ENCODE results near the gene OGFR.
A peak's percentile ranks its signal among the peaks of the same experiment; 100 is the strongest.

OGFR gene

DNA sequence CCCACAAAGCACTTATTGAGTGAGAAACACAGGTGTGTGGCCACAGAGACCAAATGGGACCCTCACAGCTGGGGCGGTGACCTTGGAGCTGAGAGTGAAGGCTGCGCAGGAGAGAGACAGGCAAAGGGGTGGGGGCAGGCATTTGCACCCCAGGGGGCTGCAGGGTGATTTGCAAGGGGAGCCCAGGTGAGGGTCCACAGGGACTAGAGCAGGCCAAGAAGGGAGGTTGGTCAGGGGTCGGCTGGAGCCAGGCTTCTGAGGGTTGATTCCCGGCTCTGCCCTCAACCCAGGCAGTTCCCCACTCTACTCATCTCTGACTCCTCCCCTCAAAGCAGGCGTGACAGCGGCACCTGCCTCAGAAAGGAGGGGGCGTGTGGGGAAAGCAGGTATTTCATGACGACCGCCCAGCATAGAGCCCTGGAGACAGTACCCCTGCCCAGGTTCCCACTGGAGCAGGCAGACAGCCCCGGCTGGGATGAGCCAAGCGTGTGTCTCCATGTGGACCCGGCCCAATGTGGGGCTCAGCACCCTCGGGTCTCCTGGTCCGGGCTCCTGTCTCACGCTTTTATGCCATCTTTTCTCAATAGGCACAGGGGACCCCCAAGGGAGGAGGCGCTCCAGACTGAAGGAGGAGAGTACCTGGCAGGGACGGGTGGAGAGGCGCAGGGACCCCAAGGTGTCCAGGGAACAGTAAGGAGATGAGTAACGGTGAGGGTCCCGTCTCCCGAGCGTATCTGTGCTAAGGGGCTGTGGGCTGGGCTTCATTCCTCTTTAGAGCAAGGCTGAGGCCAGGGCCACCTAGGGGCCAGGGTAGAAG lies 11.5 kb upstream of the OGFR start:
- H3K4me3 ChIP-seq (ENCODE audit: low read depth, low read length): no peak overlapping the region
- DNase-seq (ENCODE audit: low read depth, low spot score): no peak
- TF ChIP-seq CTCF (IDR thresholded peaks at IDR 0.05; ENCODE audit: low read depth, low read length): no peak
- in situ Hi-C loops (cut with HindIII; ENCODE audit: low sequenced_read_pairs): no loop called here

GRCh38 chr20:62793757-62794006 lies 11.0 kb upstream of the OGFR start:
- no peak for TF ChIP-seq CTCF (IDR thresholded peaks at IDR 0.05; ENCODE audit: low read depth, low read length)
- no peak for DNase-seq (ENCODE audit: low read depth, low spot score)
- H3K4me3 ChIP-seq (ENCODE audit: low read depth, low read length): peak overlapping the region; percentile 35
- in situ Hi-C loops (cut with HindIII; ENCODE audit: low sequenced_read_pairs): no loop called here

DNA sequence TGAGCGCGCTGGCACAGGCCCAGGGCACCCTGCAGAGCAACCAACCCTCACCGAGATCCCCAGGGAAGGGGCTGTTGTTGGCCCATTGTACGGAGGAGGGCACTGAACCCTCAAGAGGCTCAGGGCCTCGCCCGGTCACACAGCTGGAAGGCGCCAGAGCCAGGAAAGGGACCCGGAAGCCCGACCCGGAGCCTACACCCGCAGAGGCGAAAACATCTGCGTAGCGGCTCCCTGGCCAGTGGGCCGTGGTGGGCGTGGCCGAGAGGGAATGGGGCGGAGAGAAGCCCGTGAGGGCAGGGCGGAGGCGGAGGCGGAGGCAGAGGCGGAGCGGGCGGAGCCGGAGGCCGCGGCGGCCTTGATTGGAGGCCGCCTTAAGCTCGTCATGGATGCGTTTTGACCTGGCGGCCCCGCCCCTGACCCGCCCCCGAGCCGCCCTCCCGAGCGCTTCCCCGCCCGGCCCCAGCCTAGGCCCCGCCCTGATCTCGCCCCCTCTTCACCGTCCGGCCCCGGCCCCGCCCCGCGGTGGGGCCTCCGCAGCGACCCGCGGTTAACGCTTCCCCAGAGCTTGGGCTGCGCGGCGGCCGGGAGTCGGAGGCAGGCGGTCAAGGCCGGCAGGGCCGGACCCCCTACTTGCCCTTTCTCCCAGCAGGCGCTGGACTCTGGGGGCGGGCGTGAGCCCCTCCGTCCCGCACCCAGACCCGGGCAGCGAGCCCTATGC lies 10.5 kb upstream of the OGFR start:
- in situ Hi-C loops (cut with HindIII; ENCODE audit: low sequenced_read_pairs): no loop called here
- DNase-seq (ENCODE audit: low read depth, low spot score): peak; percentile 95
- TF ChIP-seq CTCF (IDR thresholded peaks at IDR 0.05; ENCODE audit: low read depth, low read length): no peak
- H3K4me3 ChIP-seq (ENCODE audit: low read depth, low read length): peak overlapping the region; percentile 55

DNA sequence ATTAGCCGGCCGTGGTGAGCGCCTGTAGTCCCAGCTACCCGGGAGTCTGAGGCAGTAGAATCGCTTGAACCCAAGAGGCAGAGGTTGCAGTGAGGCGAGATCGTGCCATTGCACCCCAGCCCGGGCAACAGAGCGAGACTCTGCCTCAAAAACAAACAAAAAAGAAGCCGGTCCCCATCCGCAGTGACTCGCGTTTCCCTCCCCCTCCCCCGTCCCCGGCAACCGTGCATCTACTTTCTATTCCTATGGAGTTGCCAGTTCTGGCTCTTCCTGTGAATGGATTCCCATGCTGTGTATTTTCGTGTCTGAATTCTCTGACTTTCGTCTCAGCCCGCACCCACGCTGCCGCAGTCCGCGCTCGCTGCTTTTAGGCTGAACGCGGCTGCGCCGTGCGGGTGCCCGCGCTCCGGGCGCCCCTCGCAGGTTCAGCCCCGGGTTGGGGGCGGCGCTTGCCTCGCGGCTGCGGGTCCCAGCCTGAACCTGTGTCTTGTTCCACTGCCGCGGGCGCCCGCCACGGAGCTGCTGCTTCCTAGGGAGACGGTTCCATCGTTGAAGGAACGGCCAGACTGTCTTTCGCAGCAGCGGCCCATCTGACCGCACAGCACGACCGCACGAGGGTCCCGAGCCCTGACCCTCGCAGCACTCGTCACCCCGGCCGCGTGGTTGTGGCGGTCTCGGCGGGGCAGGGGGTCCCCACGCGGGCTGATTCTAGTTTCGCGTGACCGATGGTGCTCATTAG lies 9.4 kb upstream of the OGFR start:
- DNase-seq (ENCODE audit: low read depth, low spot score): peak; percentile 49
- in situ Hi-C loops (cut with HindIII; ENCODE audit: low sequenced_read_pairs): no loop called here
- H3K4me3 ChIP-seq (ENCODE audit: low read depth, low read length): peak overlapping the region; percentile 55
- TF ChIP-seq CTCF (IDR thresholded peaks at IDR 0.05; ENCODE audit: low read depth, low read length): no peak

DNA sequence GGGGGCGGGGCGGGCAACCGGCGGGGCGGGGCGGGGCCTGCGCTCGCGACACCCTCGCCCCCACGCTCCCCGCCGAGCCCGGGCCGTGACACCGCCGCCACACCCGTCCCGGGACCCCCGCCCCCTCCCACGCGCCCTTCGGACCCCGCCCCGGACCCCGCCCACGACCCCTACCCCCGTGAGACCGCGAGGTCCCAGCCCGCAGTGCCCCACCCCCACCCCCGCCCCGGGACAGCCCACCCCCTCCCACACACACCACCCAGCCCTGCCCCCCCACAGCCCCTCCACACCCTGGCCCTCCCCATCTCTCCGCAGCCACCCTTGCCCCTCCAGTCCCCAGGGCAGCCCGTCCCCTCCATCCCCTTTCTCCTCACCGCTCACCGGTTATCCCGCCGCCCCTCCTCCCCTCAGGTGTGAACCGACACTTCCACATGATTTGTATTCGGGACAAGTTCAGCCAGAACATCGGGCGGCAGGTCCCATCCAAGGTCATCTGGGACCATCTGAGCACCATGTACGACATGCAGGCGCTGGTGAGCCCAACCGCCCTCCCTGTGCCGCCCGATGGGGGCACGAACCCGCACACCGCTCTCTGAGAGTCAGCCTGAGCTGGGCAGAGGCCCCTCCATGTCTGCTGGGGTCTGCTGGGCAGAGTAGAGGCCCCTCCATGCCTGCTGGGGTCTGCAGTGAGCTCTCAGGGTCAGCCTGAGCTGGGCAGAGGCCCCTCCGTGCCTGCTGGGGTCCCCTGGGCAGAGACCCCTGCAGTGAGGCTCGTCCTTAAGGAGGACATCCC lies 7.7 kb upstream of the OGFR start:
- in situ Hi-C loops (cut with HindIII; ENCODE audit: low sequenced_read_pairs): no loop called here
- peak overlapping the region; percentile 52 for H3K4me3 ChIP-seq (ENCODE audit: low read depth, low read length)
- no peak for DNase-seq (ENCODE audit: low read depth, low spot score)
- TF ChIP-seq CTCF (IDR thresholded peaks at IDR 0.05; ENCODE audit: low read depth, low read length): no peak
